NCI-H345 (cell line): ENCODE results near the gene NET1.
"Not testable (repeated sequence)": the region's sequence is repeated elsewhere in the genome, so short reads cannot be mapped to it uniquely, and the experiment has no call there.

Experiments used
- DNase-seq: peaks from one replicate; lab custom pipeline; 2025; lab: John Stamatoyannopoulos, UW

The NET1 gene, protein sequence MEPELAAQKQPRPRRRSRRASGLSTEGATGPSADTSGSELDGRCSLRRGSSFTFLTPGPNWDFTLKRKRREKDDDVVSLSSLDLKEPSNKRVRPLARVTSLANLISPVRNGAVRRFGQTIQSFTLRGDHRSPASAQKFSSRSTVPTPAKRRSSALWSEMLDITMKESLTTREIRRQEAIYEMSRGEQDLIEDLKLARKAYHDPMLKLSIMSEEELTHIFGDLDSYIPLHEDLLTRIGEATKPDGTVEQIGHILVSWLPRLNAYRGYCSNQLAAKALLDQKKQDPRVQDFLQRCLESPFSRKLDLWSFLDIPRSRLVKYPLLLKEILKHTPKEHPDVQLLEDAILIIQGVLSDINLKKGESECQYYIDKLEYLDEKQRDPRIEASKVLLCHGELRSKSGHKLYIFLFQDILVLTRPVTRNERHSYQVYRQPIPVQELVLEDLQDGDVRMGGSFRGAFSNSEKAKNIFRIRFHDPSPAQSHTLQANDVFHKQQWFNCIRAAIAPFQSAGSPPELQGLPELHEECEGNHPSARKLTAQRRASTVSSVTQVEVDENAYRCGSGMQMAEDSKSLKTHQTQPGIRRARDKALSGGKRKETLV

DNA sequence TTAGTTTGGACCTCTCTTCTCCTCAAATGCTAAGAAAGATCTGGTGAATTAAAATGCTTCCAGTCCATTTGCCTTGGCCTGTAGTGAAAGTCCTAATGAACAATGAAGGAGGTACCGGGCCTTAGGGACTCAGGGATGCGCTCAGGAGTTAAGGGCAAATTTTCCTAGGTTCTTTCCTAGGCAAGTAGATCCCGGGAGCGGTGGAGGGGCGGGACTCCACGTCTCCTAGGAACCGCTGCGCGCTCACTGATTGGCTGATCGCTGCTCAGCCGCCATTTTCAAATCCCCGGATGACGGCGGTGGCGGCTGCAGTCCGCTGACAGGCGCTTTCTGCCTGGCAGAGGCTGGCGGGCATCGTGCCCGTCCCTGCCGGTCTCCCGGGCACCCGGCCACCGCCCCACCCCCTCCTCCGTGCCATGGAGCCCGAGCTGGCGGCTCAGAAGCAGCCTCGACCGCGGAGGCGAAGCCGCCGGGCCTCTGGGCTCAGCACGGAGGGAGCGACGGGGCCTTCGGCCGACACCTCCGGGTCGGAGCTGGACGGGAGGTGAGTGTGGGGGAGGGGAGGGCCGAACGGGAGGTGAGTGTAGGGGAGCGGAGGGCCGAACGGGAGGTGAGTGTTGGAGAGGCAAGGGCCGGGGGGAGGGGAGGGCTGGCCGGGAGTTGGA lies at the start of gene NET1:
TSS of gene NET1 (plus strand) at position 281 of the 665 bp plus-strand sequence. CDS start at position 417, 136 bp downstream.
- peak; percentile 83 for DNase-seq

DNA sequence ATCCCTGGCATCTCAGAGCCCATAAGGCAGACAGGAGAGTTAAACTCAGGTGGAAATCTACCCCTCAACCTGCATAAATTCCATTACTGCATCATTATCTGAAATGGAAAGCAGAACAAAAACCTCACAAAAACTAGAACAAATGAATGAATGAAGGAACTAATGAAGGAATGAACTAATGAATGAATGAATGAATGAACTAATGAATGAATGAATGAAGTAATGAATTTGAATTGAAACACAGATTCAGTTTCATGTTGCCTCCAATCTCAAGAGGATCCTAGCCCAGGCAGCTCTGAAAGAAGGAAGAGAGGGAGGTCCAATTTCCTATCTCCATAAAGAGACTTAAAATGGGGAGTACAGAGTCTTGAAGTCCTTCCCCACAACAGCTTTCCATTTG lies 49.5 kb upstream of the NET1 start:
- no peak for DNase-seq

DNA sequence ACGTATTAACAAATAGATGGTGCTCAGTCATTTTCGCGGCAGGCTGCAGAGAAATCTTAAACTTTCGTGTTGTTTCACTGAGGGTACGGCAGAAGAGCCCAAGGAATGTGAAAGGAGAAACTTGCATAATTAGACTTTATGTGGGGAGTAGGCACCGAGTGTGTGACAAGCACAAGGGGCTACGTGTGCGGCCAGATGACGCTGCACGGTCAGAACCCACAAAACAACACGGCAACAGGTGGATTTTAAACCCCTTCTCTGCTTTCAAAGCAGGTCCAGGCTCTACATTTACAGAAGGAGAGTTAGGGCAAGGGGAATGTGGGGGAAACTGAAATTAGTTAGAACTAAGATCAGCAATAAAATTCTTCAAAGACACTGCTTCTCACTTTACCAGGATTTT lies 48.0 kb upstream of the NET1 start:
- DNase-seq: no peak

DNA sequence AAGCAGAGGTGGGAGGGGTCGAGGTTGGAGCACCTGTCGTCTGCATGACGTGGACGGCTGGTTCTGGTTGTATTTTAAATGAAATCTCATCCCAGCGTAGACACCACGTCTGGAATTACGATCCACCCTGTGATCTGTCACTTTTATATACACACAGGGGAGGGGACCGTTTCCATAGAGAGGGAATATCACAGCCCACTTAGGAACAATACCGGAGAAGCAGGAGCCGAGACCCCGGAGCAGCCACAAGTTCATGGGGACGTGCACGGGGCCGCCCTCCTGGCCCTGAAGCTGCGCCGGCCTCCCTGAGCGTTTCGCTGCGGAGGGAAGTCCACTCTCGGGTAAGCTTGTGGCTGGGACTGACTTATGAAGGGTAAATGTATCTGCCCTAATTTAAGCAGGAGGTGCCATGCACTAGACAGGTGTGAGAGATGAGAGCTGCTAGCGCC lies 47.4 kb upstream of the NET1 start, which contains the start of gene UCN3:
TSS of gene UCN3 (plus strand) at position 77 of the 449 bp plus-strand sequence. CDS start 8,755 bp downstream, outside the sequence.
- peak; percentile 13 for DNase-seq

DNA sequence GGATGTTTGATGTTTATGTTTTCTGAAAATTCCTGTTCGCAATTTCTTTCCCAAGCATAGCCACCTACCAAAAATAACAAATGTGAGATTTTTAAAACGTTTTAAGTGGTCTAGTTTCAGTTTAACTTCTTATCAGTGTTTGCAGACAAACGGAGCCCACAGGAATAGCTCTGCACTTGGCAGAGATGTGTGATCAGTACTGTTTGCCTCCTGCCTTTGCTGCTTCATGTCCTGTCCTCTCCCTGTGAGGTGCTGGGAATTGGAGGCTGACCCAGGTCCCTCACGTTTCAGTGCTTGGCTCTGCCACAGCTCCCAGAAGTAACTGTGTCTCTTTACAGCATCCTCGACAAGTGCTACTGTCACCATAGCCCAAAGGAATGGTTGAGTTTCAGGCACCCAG lies 46.4 kb upstream of the NET1 start:
- DNase-seq: no peak

DNA sequence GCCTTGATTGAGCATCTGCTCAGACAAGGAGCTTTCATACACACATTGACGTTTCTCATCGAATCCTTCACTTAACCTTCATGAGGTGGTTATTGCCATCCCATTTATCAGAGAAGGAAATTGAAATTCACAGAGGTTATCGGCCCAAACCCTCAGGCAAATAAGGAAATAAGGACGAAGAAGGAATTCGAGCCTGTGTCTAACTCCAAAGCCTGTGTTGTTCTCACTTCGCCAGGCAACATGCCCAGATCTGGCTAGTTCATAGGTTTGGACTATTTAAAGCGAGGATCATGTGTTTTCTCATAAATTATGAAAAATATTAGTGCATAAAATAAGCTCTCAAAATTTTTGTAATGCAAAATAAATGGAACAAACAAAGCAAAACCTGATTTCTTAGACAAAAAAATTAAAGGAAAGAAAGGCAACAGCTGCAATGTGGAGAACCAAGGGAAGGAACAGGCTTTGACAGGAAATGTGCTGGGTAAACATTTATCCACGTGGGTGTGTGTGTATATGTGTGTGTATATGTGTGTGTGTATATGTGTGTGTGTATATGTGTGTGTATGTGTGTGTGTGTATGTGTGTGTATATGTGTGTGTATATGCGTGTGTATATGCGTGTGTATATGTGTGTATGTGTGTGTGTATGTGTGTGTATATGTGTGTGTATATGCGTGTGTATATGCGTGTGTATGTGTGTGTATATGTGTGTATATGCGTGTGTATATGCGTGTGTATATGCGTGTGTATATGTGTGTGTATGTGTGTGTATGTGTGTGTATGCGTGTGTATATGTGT lies 42.8 kb upstream of the NET1 start:
- no peak for DNase-seq

DNA sequence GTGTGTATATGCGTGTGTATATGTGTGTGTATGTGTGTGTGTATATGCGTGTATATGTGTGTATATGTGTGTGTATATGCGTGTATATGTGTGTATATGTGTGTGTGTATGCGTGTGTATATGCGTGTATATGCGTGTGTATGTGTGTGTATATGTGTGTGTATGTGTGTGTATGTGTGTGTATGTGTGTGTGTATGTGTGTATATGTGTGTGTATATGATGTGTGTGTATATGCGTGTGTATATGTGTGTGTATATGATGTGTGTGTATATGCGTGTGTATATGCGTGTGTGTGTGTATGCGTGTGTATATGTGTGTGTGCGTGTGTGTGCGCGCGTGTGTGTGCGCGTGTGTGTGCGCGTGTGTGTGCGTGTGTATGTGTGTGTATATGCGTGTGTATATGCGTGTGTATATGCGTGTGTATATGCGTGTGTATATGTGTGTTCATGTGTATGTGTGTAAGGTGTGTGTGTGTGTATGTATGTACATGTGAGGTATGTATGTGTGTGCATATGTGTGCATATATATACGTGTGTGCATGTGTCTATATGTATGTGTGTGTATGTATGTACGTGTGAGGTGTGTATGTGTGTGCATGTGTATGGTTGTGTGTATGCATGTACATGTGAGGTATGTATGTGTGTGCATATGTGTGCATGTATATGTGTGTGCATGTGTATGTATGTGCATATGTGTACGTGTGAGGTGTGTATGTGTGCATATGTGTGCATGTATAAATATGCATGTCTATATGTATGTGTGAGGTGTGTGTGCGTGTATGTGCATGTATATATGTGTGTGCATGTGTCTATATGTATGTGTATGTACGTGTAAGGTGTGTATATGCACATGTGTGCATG lies 41.6 kb upstream of the NET1 start:
- DNase-seq: no peak

DNA sequence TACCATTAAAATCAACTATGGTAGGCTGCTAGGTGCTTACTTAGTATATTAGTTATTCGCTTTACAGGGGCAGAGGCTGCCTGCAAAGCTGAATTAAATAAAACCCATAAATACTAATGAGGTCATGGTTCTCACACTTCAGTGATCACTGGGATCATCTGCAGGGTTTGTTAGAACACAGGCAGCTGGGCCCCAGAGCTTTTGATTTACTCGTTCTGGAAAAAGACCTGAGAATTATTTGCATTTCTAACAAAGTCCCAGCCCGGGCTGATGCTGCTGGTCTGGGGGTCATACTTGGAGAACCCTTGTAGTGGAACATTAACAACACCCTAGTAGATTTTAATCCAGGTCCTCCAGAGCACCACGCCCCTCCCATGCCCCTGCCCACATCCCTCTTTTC lies 39.0 kb upstream of the NET1 start:
- no peak for DNase-seq

DNA sequence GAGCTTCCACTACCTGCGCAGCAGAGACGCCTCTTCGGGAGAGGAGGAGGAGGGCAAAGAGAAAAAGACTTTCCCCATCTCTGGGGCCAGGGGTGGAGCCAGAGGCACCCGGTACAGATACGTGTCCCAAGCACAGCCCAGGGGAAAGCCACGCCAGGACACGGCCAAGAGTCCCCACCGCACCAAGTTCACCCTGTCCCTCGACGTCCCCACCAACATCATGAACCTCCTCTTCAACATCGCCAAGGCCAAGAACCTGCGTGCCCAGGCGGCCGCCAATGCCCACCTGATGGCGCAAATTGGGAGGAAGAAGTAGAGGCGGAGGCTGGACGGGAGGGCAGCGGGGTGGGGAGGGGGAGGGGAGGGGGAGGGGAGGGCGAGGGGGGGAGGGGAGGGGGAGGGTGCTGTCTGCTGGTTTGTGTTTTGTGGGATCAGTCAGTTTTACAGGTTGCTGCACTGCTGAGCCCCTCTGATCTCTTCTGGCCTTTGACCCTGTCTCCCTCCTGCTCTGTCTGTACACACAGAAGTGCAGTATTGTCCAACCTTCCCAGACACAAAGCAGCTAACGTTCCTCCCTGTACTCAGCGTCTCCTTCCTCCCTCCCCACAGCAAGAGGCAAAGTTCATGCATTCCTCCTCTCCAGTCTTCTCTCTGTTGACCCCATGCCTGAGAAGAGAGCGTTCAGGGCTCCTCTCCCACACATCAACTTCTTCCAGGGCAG lies 38.3 kb upstream of the NET1 start:
- DNase-seq: no peak

DNA sequence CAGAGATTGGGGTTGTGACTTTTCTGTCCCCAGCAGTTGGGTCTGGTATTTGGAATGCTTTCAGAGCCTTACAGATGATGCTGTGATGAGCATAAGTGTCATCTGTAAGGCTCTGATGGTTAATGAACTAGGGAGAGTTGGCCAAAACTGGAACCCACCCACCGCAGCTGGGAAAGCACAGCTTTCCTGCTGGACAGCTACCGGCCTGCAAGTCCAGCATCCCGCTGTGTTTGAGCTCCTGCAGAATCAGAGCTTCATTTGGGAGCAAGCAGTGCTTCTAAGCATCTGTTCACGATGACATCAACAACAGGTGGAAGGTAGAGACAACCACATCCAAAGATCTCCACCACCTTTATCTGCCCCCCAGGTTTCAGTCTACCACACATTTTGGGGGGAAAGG lies 35.9 kb upstream of the NET1 start:
- DNase-seq: no peak

DNA sequence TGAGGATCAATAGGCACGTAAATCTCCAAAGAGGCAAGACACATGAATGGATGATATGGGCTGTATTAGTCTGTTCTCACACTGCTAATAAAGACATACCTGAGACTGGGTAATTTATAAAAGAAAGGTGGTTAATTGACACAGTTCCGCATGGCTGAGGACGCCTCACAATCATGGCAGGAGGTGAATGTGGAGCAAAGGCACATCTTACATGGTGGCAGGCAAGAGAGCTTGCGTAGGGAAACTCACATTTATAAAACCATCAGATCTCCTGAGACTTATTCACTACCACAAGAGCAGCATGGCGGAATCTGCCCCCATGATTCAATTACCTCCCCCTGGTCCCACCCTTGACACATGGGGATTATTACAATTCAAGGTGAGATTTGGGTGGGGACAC lies 33.2 kb upstream of the NET1 start:
- not testable (repeated sequence) for DNase-seq

DNA sequence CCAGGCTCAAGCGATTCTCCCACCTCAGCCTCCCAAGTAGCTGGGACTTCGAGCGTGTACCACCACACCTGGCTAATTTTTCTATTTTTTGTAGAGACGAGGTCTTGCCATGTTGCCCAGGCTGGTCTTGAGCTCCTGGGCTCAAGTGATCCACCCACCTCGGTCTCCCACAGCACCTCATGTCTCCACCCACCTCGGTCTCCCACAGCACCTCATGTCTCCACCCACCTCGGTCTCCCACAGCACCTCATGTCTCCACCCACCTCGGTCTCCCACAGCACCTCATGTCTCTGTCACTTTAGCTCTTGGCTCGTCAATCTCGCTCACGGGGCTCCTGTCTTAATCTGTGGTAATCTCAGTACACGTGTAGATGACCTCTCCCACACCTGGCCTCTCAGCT lies 32.0 kb upstream of the NET1 start:
- not testable (repeated sequence) for DNase-seq

DNA sequence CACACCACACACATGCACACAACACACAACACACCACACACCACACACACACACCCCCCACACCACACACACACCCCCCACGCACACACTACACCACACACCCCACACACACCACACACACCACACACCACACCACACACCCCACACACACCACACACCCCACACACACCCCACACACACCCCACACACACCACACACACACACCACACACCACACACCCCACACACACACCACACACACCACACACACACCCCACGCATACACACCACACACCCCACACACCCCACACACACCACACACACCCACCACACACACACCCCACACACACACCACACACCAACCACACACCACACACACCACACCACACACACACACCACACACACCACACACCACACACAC lies 31.2 kb upstream of the NET1 start:
- DNase-seq: no peak

DNA sequence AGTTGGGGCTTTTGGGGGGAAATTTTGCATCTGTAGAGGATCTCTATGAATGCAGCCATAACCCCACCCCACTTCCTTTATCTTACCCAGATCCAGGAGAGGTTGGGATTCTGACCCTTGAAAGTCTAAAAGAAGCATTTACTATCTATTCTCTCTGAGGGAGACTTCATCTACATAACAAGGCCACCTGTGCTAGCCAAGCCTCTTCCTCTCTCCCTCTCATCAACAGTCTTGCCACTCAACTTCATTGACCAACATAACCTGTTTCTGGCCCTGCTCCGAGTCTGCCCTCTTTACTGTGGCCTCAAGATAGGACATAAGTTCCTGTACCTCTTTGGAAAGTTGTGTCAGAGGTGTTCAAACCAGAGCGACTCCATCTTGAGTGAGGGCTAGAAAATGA lies 27.1 kb upstream of the NET1 start:
- no peak for DNase-seq

DNA sequence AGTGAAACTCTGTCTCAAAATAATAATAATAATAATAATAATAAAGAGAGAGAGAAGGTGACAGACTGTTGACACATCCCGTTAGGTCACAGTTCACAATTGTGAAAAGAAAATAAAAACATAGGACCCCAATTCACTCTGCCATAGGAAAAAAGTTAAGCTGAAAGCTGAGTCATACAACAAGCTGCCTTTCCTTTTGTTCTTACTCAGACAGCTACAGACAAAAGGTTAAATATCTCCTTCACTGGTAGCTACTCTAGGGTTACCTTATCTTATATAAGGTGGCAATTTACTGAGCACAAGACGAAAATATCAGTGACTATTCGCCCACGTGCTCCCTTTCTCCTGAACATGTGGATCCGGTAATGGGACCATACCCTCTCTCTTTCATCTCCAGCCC lies 25.2 kb upstream of the NET1 start:
- DNase-seq: no peak

DNA sequence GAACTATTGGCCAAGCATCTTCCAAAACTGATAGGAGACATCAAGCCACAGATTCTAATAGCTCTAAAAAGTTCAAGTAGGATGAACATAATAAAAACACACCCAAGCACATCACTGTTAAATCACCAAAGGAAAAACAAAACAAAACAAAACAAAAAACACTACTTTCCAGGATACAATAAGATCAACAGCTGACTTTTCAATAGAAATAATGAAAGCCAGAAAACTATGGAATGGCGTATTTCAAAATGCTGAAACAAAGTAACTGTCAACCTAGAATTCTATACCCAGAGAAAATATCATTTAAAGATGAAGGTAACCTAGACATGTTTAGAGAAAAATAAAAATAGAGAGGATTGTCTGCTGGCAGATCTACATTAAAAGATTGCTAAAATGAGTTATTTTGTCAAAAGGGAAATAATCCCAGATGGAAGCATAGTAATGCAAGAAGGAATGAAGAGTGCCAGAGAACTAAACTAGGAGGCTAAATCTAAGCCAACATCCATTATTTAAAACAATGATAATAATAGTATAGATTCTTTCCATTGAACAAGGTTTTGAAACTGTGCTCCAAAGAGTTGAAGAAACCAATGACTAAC lies 21.7 kb upstream of the NET1 start:
- DNase-seq: no peak

DNA sequence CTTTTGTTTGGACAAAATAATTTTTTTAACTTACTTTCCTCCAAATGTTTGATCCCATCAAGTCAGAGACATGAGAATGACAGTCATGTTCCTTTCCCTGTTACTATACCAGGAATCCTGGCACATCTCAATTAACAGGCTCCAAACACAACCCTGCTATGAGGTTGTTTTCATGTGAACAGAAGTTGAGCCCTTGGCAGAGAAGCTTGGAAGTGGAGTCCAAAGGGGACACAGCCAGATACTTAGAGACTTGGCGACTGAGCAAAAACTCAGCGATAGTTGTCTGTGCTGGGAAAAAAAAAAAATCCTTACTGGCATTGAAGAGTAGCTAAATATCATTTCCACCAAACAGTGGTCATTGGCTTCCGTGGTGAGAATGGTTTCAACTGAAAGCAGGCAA lies 20.6 kb upstream of the NET1 start:
- DNase-seq: no peak

DNA sequence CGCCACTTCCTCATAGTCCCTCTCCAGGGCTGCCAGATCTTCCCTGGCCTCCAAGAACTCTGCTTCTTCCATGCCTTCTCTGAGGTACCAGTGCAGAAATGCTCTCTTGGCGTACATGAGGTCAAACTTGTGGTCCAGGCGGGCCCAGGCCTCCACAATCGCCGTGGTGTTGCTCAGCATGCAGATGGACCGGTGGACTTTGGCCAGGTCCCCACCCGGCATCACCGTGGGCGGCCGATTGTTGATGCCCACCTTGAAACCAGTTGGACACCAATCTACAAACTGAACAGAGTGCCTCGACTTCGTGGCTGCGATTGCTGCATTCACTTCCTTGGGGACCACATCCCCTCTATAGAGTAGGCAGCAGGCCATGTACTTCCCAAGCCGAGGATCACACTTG lies 18.8 kb upstream of the NET1 start:
- DNase-seq: no peak

DNA sequence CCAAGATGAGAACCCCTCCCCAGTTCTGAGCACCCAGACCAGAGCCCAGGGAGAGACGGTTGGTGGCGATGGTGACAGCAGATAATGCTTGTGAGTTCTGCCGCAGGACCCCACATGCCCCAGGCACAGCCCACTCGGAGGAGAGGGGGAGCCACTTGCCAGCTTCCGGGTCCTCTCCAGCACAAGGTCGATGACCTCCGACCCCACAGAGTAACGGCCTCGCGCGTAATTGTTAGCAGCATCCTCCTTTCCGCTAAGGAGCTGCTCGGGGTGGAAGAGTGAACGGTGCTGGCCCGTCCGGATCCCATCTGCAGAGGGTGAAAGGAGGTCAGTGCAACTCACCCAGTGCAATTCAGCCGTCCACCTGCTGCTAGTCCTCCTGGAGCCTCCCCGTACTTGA lies 17.2 kb upstream of the NET1 start:
- no peak for DNase-seq
